B cell (primary cell): Measurements from ENCODE around the gene STAG1. TPM values are rescaled to one million over a fixed set of nuclear protein-coding genes. Genes with fewer than 3 reads are reported as not detected.

Experiments
- ATAC-seq: fragments of 200-7000 bp; cut with Tn5 transposase; one replicate; pipeline ENCODE4 v1.10.0; 2021; ENCODE audit warnings: low read depth, mild to moderate bottlenecking, moderate number of reproducible peaks, moderate library complexity
- CTCF ChIA-PET: fragments of 350-600 bp; sonication (Branson Sonifier 250); formaldehyde crosslinking; loops from one replicate; lab custom pipeline; 2021; ENCODE audit warnings: antibody characterized with exemption, inconsistent platforms; lab: Charles Lee
- POLR2A ChIA-PET: fragments of 350-600 bp; sonication (Branson Sonifier 250); formaldehyde crosslinking; loops from one replicate; lab custom pipeline; 2021; ENCODE audit warnings: antibody characterized with exemption; lab: Charles Lee
- DNase-seq: peaks from one replicate; pipeline ENCODE4 v3.0.0; 2013
- H2AFZ ChIP-seq: 2 replicates; pipeline ENCODE4 v1.6.1; 2012; ENCODE audit warnings: mild to moderate bottlenecking, low read depth, low read length; ENCODE audit not compliant: insufficient read depth, poor library complexity, severe bottlenecking
- H3K27ac ChIP-seq, 2 donors: 1 replicate in 1 of 2; 2 replicates in 1 of 2; pipeline ENCODE4 v1.5.1; 2012 to 2013; ENCODE audit warnings: low read length in 2 of 2, mild to moderate bottlenecking in 2 of 2, moderate library complexity in 1 of 2
- H3K27me3 ChIP-seq, 4 experiments: fragments of 200-600 bp in 1 of 4; sonication (generic) in 1 of 4; replicated peaks in 1 of 4; 1 replicate in 2 of 4; 2 replicates in 2 of 4; pipeline versions ENCODE4 v1.6.1 to v1.7.0; 2013 to 2016; ENCODE audit warnings: low read length in 3 of 4, mild to moderate bottlenecking in 2 of 4, mixed read lengths in 1 of 4, moderate library complexity in 1 of 4; ENCODE audit not compliant: insufficient read depth in 4 of 4, control insufficient read depth in 3 of 4; ENCODE audit errors: control extremely low read depth in 1 of 4
- H3K36me3 ChIP-seq, 2 experiments: replicated peaks in 1 of 2; 1 replicate in 1 of 2; 2 replicates in 1 of 2; pipeline versions ENCODE4 v1.6.1 to v1.7.1; 2013; ENCODE audit warnings: low read length in 1 of 2; ENCODE audit not compliant: insufficient read depth in 2 of 2, control insufficient read depth in 1 of 2; ENCODE audit errors: control extremely low read depth in 1 of 2, extremely low read depth in 1 of 2
- H3K4me1 ChIP-seq, 2 donors: fragments of 200-600 bp in 1 of 2; sonication (generic) in 1 of 2; 1 replicate in 1 of 2; 2 replicates in 1 of 2; pipeline versions ENCODE4 v1.5.1 to v1.6.1; 2013 to 2017; ENCODE audit warnings: low read length in 2 of 2; ENCODE audit not compliant: control insufficient read depth in 2 of 2, insufficient read depth in 2 of 2
- H3K4me2 ChIP-seq: replicated peaks from 2 replicates; pipeline ENCODE3; 2012; ENCODE audit warnings: mild to moderate bottlenecking, low read depth, low read length; ENCODE audit not compliant: poor library complexity, severe bottlenecking
- H3K4me3 ChIP-seq, 5 experiments: fragments of 200-600 bp in 1 of 5; sonication (generic) in 1 of 5; 1 replicate in 3 of 5; 2 replicates in 2 of 5; pipeline versions ENCODE4 v1.5.1 to v1.7.0; 2011 to 2016; ENCODE audit warnings: low read length in 4 of 5, mild to moderate bottlenecking in 4 of 5, low read depth in 2 of 5, control low read depth in 1 of 5, moderate library complexity in 1 of 5; ENCODE audit not compliant: insufficient read depth in 1 of 5; ENCODE audit errors: control extremely low read depth in 1 of 5, extremely low read depth in 1 of 5
- H3K79me2 ChIP-seq: fragments of 200-600 bp; sonication (generic); one replicate; pipeline ENCODE4 v1.6.0; 2016; ENCODE audit warnings: low read length; ENCODE audit not compliant: control insufficient read depth, insufficient read depth
- H3K9ac ChIP-seq: fragments of 200-600 bp; sonication (generic); 2 replicates; pipeline ENCODE4 v1.6.1; 2017; ENCODE audit warnings: mild to moderate bottlenecking, low read length, moderate library complexity
- H3K9me3 ChIP-seq, 3 donors: one replicate each; pipeline versions ENCODE4 v1.6.1 to v1.7.1; 2013; ENCODE audit warnings: low read length in 2 of 3; ENCODE audit not compliant: control insufficient read depth in 2 of 3, insufficient read depth in 1 of 3; ENCODE audit errors: control extremely low read depth in 1 of 3
- H4K20me1 ChIP-seq: 2 replicates; pipeline ENCODE4 v1.6.0; 2012; ENCODE audit warnings: mild to moderate bottlenecking, low read length; ENCODE audit not compliant: insufficient read depth, control insufficient read depth, poor library complexity, severe bottlenecking
- H3K27ac Mint-ChIP-seq: one replicate; pipeline ENCODE4 v1.8.0; 2021; ENCODE audit warnings: mixed read lengths
- H3K27me3 Mint-ChIP-seq: one replicate; pipeline ENCODE4 v1.8.0; 2021; ENCODE audit warnings: mixed read lengths
- H3K4me1 Mint-ChIP-seq: one replicate; pipeline ENCODE4 v1.8.0; 2021; ENCODE audit warnings: mixed read lengths
- H3K4me3 Mint-ChIP-seq: one replicate; pipeline ENCODE4 v1.8.0; 2021; ENCODE audit warnings: mixed read lengths
- H3K9me3 Mint-ChIP-seq: one replicate; pipeline ENCODE4 v1.8.0; 2022; ENCODE audit warnings: mixed read lengths; ENCODE audit not compliant: insufficient read depth
- CTCF ChIP-seq: fragments of 200-600 bp; IDR thresholded peaks from one replicate; pipeline ENCODE4 v1.8.0; 2022; ENCODE audit warnings: antibody characterized with exemption, mild to moderate bottlenecking
- EZH2 ChIP-seq: IDR thresholded peaks from 2 replicates; pipeline ENCODE4 v1.6.1; 2012; ENCODE audit warnings: borderline replicate concordance, low read depth, mild to moderate bottlenecking, moderate library complexity, low read length; ENCODE audit not compliant: insufficient read depth, poor library complexity, severe bottlenecking
- WGBS: methylation state at CpG from one replicate; pipeline ENCODE4 v1.1.5; 2013; ENCODE audit warnings: missing lambda C conversion rate; ENCODE audit not compliant: insufficient coverage; 5-methylcytosine and 5-hydroxymethylcytosine counted together
- intact Hi-C: fragments of 100-400 bp; cut with micrococcal nuclease; formaldehyde crosslinking; loops from one replicate; pipeline ENCODE4 v1.10.0; 2022
- polyA plus RNA-seq: library from polyadenylated mRNA; depleted of rRNA; stranded (reverse); fragments of >200 nt; gene quantifications from 2 replicates; pipeline ENCODE4 v1.2.3, GENCODE V29; 2012
- total RNA-seq, 2 donors: library from RNA; stranded (reverse); fragments of 120-200 nt in 1 of 2; gene quantifications; 1 replicate in 1 of 2; 2 replicates in 1 of 2; pipeline versions ENCODE4 v1.2.3 to v1.2.4, GENCODE V29; 2013 to 2022

Gene STAG1
- total and polyA plus RNA-seq, 2 donors (not counting 1 experiment from before 2014, with no cell fraction given) = 9.2 to 77.0 TPM

GRCh38 chr3:136617198-136617597 is 135.0 kb downstream of the STAG1 start:
- intact Hi-C loops = no loop called here
- Histone ChIP-seq H3K27ac (no peak overlapping the region), H2AFZ (no peak overlapping the region), H3K9me3 (no peaks in the 10 kb centered on the region), H3K4me2 (no peak overlapping the region), H3K27me3 (no peaks in the 10 kb centered on the region), H3K36me3 (peaks cover 3 to 8% of the 10 kb centered on the region in 2 experiments), H3K9ac (no peak overlapping the region), H4K20me1 (no peaks in the 10 kb centered on the region), H3K79me2 (peaks cover 25% of the 10 kb centered on the region), H3K4me3 (no peak overlapping the region), H3K4me1 (no peaks in the 10 kb centered on the region)
- Mint-ChIP-seq H3K27ac (no peak overlapping the region), H3K9me3 (no peaks in the 10 kb centered on the region), H3K4me3 (no peak overlapping the region), H3K27me3 (no peaks in the 10 kb centered on the region), H3K4me1 (no peaks in the 10 kb centered on the region)
- ATAC-seq (no peak), DNase-seq (no peak)
- ChIA-PET POLR2A (no interaction called here), CTCF (no interaction called here)
- TF ChIP-seq CTCF = no peak
- no peak for TF ChIP-seq EZH2

- Mint-ChIP-seq H3K27me3 (no peaks in the 10 kb centered on the region), H3K27ac (no peak overlapping the region), H3K4me3 (no peak overlapping the region), H3K4me1 (no peaks in the 10 kb centered on the region), H3K9me3 (no peaks in the 10 kb centered on the region)
- no peak overlapping the region for H3K9ac ChIP-seq
- no peaks in the 10 kb centered on the region for H3K4me1 ChIP-seq
- no peaks in the 10 kb centered on the region for H4K20me1 ChIP-seq
- H2AFZ ChIP-seq = no peak overlapping the region
- peaks cover 11% of the 10 kb centered on the region for H3K79me2 ChIP-seq
- no peaks in the 10 kb centered on the region for H3K9me3 ChIP-seq
- intact Hi-C loops = no loop called here
- TF ChIP-seq CTCF (no peak), EZH2 (no peak)
- H3K27ac ChIP-seq = no peak overlapping the region
- no peaks in the 10 kb centered on the region for H3K27me3 ChIP-seq
- ATAC-seq (no peak), DNase-seq (no peak)
- peaks cover 2 to 3% of the 10 kb centered on the region in 2 experiments for H3K36me3 ChIP-seq
- no peak overlapping the region for H3K4me2 ChIP-seq
- 100% methylated on average over 2 of the region's 2 CpGs for WGBS
- ChIA-PET CTCF (no interaction called here), POLR2A (no interaction called here)
- no peak overlapping the region for H3K4me3 ChIP-seq
These were observed 139.7 kb downstream of the STAG1 start for GRCh38 chr3:136612512-136612911.
